Measurements from ENCODE around the gene AOX1. TPM values are rescaled to one million over a fixed set of nuclear protein-coding genes. Genes with fewer than 3 reads are reported as not detected.

Gene AOX1
- total RNA-seq, 4 donors from 2014 or later: 22.1 to 41.8 (median 34.0) TPM

GRCh38 chr2:200668478-200668877, 82.7 kb downstream of the AOX1 start:
- no peak overlapping the region for H3K4me3 ChIP-seq
- in situ Hi-C loops (cut with MboI; ENCODE audit: low sequenced_read_pairs in 4 of 4): no loop called here
- H3K9me3 ChIP-seq: no peaks in the 10 kb centered on the region
- DNase-seq (no peak), ATAC-seq (no peak)
- H3K36me3 ChIP-seq: no peaks in the 10 kb centered on the region
- TF ChIP-seq POLR2A (IDR thresholded peaks at IDR 0.05): no peak
- no peak for TF ChIP-seq CTCF (IDR thresholded peaks at IDR 0.05 in 4 of 5, conservative IDR thresholded peaks at IDR 0.05 in 1 of 5)
- no peaks in the 10 kb centered on the region for H3K27me3 ChIP-seq
- no peak overlapping the region for H3K27ac ChIP-seq
- intact Hi-C loops (cut with DNase I; ENCODE audit: low total_unique reads): no loop called here
- H3K4me1 ChIP-seq: no peaks in the 10 kb centered on the region

GRCh38 chr2:200669308-200669707, 83.5 kb downstream of the AOX1 start:
- in situ Hi-C loops (cut with MboI; ENCODE audit: low sequenced_read_pairs in 4 of 4): no loop called here

GRCh38 chr2:200670313-200670712, 84.5 kb downstream of the AOX1 start:
- TF ChIP-seq POLR2A (IDR thresholded peaks at IDR 0.05) (no peak), CTCF (IDR thresholded peaks at IDR 0.05 in 4 of 5, conservative IDR thresholded peaks at IDR 0.05 in 1 of 5) (no peak)
- H3K27me3 ChIP-seq: no peaks in the 10 kb centered on the region
- H3K36me3 ChIP-seq: no peaks in the 10 kb centered on the region
- no peak overlapping the region for H3K4me3 ChIP-seq
- ATAC-seq: no peak
- no peaks in the 10 kb centered on the region for H3K9me3 ChIP-seq
- intact Hi-C loops (cut with DNase I; ENCODE audit: low total_unique reads): no loop called here
- no peak for DNase-seq
- H3K4me1 ChIP-seq: no peaks in the 10 kb centered on the region
- no peak overlapping the region for H3K27ac ChIP-seq
- in situ Hi-C loops (cut with MboI; ENCODE audit: low sequenced_read_pairs in 4 of 4): no loop called here

More at GRCh38 chr2:200669308-200669707, 83.5 kb downstream of the AOX1 start:
- DNase-seq: no peak
- Histone ChIP-seq H3K9me3 (no peaks in the 10 kb centered on the region), H3K4me3 (no peak overlapping the region), H3K27ac (no peak overlapping the region), H3K4me1 (no peaks in the 10 kb centered on the region), H3K27me3 (no peaks in the 10 kb centered on the region), H3K36me3 (no peaks in the 10 kb centered on the region)
- intact Hi-C loops (cut with DNase I; ENCODE audit: low total_unique reads): no loop called here
- no peak for ATAC-seq
- TF ChIP-seq POLR2A (IDR thresholded peaks at IDR 0.05) (no peak), CTCF (IDR thresholded peaks at IDR 0.05 in 4 of 5, conservative IDR thresholded peaks at IDR 0.05 in 1 of 5) (no peak)

GRCh38 chr2:200670751-200671150, 84.9 kb downstream of the AOX1 start:
- H3K4me1 ChIP-seq: no peaks in the 10 kb centered on the region
- no peaks in the 10 kb centered on the region for H3K27me3 ChIP-seq
- intact Hi-C loops (cut with DNase I; ENCODE audit: low total_unique reads): no loop called here
- no peak overlapping the region for H3K27ac ChIP-seq
- no peaks in the 10 kb centered on the region for H3K36me3 ChIP-seq
- in situ Hi-C loops (cut with MboI; ENCODE audit: low sequenced_read_pairs in 4 of 4): no loop called here
- no peak for TF ChIP-seq CTCF (IDR thresholded peaks at IDR 0.05 in 4 of 5, conservative IDR thresholded peaks at IDR 0.05 in 1 of 5)
- TF ChIP-seq POLR2A (IDR thresholded peaks at IDR 0.05): no peak
- H3K4me3 ChIP-seq: no peak overlapping the region
- no peaks in the 10 kb centered on the region for H3K9me3 ChIP-seq
- ATAC-seq (no peak), DNase-seq (no peak)

GRCh38 chr2:200673191-200673590, 87.4 kb downstream of the AOX1 start:
- TF ChIP-seq POLR2A (IDR thresholded peaks at IDR 0.05) (no peak), CTCF (IDR thresholded peaks at IDR 0.05 in 4 of 5, conservative IDR thresholded peaks at IDR 0.05 in 1 of 5) (no peak)
- Histone ChIP-seq H3K27me3 (no peaks in the 10 kb centered on the region), H3K4me3 (no peak overlapping the region), H3K4me1 (no peaks in the 10 kb centered on the region), H3K27ac (no peak overlapping the region), H3K36me3 (no peaks in the 10 kb centered on the region), H3K9me3 (no peaks in the 10 kb centered on the region)
- intact Hi-C loops (cut with DNase I; ENCODE audit: low total_unique reads): no loop called here
- DNase-seq: no peak
- ATAC-seq: no peak
- in situ Hi-C loops (cut with MboI; ENCODE audit: low sequenced_read_pairs in 4 of 4): no loop called here

Data from gastrocnemius medialis (tissue), 4 donors.